HG03378 (cell line): ENCODE measurements around the gene SPA17.
A peak's percentile ranks its signal among the peaks of the same experiment; 100 is the strongest.

ENCODE experiments used
- ATAC-seq: cut with Tn5 transposase; IDR thresholded peaks from one replicate; pipeline ENCODE4 v1.9.1; 2021; ENCODE audit warnings: mild to moderate bottlenecking, moderate library complexity; ENCODE audit not compliant: unreplicated experiment

The SPA17 gene

DNA sequence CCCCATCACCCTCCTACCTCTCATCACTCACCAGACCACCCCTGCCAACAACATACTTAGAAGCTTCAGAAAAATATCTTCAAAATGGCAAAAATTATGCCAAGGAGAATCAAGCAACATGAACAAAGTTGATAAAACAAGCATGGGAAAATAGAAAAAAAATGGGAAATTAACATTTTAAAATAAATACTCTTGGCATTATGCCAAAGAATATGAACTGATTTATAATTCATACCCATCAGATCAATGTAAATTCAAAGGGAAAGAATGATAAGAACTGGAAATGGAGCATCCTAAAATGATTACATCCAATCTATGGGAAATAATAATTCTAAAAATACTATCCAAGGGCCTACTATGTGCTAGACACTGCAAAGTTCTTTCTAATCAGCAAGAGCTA is 12.2 kb upstream of the SPA17 start:
- ATAC-seq: no peak

DNA sequence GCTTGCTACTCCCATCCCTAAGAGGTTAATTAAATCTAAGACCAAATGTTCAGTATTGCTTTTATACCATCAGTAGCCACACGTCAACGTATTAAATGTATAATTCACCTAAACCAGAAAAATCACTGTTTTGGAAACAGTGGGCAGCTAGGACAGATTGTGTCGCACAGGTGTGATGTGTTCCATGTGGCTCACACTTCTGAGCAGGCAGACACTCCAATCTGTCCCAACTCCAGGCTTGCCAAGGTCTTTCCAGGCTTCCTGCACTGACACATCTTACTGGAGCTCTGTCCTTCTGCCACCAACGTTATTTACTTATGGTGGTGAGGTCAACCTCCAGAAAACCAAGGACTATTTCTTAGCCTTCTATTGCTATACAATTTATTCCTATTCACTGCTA is 11.6 kb upstream of the SPA17 start:
- ATAC-seq: no peak

DNA sequence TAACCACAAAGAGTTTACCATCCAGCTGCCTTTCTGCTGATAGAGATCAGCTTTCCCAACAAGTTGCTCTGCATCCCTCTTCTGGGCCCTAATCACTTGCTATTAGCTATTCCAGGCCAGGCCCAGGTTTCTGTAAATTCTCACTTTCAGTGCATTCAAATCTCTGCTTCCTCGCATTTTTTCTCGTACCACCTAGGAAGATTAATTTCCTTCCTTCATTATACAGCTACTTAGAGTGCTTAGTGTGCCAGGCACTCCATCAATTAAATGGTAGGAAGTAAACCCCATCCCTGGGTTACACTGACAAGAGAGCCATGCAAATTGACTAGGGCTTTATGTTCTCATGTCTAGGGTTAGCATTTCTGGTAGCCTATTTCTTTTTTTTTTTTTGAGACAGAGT is 9.8 kb upstream of the SPA17 start:
- ATAC-seq: no peak

DNA sequence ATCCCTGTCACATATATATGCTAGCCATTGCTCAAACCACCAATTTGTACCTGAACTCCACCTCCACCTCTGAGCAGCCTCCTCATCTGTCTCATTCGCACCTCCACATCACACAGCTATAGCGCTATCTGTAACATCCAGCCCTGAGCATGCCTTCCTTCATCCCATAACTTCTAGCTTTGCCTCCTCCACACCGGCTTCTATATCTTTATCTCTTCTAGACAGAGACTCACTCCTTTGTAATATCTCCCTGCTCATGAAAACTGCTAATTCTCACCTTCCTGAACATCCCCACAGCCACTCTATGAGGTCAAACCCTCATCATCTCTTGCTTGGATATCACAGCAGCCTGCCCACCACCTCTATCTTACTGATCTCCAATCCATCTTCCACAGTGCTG is 6.1 kb upstream of the SPA17 start:
- no peak for ATAC-seq

DNA sequence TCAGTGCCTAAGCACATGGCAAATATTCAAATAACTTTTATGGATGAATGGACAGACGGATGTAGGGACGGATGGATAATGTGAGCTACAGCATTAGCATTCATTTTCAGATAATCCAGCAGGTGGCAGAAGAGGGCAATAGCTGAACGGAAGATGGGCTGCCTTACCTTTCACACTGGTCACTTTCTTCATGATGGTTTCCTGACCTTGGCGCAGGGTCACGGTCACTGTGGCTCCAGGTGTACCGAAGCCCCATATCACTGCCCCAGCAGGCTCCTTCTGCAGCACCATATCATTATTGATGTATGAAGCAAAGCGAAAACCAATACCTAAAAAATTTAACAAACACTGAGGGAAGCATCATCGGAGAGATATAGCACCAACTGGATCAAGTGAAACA is 4.5 kb upstream of the SPA17 start:
- peak; percentile 41 for ATAC-seq

DNA sequence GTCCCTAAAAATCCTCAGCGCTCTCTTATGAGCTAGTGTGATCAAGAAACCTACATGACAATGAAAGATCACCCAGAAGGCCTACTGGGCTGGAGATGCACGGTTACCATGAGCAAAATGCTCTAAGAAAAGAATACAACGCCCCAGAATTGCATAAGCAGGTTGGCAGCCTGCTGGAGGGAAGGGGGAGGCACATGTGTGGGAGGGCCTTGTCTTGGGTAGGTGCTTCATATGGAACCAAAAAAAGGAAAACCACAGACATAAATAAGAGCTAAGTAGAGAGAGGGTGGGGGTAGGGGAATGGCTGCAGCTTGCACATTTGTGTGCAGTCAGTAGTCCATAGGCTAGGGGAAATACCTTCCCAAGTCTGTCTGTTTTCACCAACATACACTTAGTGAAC is 3.0 kb upstream of the SPA17 start:
- no peak for ATAC-seq

DNA sequence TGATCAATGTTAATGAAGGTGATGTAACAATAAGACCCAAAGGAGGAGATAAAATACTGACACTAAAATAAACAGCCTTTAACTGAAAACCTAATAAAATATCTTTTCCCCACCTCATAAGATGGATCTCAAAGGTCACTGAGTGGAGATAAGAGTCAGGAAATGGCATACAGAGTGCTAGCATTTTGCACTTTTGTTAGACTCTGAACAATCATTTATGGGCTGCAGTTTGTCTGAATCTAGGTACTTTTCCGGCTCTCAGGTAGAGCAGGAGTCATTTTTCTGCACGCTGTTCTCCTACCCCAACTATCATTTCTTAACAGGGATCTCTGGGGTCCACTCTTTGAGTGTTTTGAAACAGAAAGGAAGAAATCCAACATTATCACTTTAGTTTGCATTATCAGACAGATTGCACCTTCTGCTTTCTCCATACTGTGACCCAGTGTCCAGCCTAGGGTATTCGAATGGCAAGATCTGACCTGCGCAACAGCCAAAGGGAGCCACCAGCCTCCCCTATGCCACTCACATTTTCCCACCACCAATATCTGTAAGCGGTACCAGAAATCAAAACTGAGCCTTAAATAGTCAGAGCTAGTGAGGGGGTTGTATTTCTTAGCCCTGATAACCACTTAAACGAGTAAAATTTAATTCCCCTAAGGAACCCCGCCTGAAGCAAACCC is 1.0 kb upstream of the SPA17 start:
- ATAC-seq: no peak

DNA sequence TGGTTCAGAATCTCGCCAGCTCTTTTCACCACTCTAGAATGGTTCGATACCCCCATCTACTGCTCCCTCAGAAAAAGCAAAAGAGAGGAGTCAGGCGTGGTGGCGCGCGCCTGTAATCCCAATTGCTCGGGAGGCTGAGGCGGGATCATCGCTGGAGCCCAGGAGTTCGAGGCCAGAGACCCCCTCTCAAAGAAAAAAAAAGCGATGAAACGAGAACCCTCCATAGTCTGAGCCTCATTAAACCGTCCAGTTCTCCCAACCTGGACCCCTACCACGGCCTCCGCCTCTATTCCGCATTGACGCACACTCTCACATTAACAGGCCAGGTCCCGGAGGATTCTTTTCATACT is 439 bp downstream of the SPA17 start:
- ATAC-seq: no peak

DNA sequence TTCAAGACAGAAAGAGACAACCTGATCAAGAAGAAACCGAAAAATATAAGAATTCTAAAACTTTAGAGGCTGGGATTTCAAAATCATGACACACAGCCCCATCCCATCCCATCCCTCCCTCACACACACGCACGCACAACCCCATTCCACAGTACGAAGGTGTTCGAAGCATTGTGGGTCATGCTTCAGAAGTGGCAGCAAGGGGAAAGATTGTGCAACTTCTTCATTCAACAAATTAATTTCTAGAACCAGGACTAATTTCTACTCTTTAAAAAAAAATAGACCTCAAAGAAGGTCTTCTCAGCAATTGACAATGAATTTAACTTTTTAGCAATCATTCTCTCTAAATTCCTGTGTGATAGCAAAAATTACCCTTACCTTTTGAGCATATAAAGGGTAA is 867 bp downstream of the SPA17 start:
- no peak for ATAC-seq

DNA sequence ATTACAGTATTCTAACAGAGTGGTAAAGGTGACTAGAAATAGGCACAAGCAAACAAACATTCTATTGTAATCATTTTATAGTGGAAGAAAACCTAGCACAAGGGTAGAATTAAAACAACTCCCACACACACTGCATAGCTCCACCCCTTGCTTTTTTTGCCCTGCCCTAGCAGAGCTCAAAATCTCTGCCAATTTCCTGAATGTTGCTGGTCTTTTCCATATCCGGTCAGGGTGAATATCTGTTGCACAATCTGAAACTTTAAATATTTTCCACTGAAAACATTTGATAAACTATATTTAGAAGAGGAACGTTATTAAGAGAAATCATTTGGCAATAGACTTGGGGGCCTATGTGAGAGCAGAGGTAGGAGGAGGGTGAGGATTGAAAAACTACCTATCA is 2.7 kb downstream of the SPA17 start:
- no peak for ATAC-seq

DNA sequence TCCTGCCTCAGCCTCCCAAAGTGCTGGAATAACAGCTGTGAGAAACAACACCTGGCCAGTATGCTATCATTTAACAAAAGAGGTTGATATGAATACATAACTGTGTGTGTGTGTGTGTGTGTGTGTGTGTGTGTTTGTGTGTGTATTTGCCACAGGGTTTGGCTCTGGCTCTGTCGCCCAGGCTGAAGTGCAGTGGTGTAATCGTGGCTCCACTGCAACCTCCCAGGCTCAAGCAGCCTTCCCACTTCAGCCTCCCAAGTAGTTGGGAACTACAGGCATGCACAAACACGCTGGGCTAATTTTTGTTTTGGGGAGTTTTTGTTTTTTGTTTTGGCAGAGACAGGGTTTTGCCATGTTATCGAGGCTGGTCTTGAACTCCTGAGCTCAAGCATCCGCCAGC is 4.7 kb downstream of the SPA17 start:
- ATAC-seq: no peak

DNA sequence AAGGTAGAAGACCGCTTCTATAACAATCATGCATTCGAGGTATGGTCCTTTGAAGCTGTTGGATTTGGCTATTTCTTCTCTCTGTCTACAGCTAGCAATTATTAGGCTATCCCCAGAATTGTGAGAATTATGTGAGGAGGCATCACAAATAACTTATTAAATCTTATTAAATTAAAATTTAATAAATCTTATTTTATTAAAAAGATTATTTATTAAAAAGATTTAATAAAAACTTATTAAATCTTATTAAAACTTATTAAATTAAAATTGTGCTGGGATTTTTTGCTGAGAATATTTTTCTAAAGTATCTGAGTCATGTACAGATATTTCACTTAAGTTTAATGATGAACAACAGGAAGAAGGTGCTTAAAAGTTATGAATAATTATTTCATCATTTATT is 7.7 kb downstream of the SPA17 start:
- no peak for ATAC-seq

DNA sequence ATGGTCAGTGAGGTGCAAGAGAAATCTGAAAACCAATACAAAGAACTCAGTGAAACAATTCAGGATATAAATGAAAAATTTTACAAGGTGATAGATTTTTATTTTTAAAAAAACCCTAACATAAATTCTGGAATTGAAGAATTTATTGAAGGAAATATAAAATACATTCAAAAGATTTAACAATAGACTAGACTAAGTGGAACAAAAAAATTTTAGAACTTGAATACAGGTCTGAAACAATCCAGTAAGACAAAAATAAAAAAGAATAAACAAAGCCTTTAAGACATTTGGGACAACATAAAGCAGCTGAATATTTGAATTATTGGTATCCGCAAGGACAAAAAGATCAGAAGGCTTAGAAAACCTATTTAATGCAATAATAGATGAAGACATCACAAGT is 8.7 kb downstream of the SPA17 start:
- ATAC-seq: no peak

DNA sequence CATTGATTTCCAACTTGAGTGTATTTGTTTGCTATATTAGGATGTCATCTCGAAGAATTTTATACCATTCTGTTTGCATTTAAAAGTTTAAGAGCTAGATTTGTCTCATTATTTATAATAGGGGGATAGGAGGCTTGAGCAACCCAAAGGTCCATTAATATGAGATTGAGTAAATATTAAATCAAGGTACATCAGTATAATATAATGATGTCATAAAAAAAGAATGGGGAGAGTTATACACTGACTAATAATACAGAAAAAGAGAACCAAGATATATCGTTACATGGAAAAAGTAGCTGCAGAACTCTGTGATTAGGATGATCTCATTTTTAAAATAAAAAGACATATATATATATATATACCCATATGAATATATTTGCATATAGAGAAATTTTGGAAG is 19.4 kb downstream of the SPA17 start:
- ATAC-seq: no peak

DNA sequence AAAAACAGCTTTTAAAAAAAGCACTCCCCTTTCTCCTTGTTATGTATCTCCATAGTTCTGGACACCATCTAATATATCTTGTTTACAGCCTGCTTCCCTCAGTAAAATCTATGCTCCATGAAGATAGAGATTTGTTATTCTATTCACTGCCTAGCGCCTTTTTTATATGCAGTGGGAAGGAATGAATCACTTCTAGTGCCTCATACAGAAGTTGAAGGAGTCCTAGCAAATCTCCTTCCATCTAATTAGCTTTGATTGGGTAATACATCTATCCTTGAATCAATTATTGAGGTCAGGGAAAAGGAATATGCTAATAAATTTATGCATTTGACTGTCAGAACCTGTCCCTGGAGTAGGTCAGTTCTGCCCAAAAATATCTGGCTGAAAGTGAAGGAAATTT is 25.8 kb downstream of the SPA17 start:
- ATAC-seq: no peak

DNA sequence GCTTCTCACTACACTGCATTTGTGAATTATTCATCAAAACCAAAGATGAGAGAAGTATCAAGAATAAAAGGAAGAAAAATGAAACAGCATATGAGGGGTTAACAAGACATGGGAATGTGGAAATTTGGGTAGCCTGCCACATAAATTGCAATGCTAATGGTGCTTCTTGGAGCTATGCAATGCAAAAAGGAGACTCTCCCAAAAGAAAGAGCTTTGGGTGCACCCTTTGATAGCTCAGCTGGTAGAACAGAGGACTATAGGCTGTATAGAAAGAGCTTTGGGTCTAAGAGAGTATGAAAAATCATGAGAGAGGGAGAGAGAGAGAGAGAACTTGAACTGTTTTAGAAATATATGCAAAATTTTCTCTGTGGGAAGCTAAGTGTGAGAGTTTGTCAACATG is 26.3 kb downstream of the SPA17 start:
- ATAC-seq: no peak

DNA sequence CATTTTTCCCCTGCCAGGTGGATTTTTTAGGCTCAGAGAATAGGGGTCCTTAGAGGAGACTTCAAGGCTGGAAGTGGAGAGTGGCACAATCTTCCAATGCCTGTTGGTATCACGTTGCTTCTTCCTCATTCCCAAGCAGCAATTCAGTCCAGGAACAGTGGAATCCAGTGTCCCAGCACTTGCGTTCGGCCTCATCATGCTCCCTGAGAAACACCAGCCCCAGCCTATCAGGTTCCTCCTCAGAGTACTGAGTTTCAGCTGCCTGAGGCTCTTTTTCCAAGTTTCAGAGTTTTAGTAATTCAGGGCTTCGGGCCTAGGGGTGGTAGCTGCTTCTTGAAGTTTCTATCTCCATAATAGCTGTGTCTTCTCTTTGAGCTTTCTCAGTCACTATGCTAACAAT is 34.1 kb downstream of the SPA17 start:
- no peak for ATAC-seq

DNA sequence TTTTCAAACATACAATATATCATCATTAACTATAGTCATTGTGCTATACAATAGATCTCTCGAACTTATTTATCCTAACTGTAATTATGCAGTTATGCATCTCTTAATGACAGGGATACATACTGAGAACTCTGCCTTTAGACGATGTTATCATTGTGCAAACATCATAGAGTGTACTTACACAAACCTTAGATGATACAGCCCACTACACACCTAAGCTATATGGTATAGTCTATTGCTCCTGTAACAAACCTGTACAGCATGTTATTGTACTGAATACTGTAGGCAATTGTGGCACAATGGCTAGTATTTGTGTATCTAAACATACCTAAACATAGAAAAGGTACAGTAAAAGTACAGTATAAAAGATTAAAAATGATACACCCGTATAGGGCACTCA is 38.7 kb downstream of the SPA17 start:
- ATAC-seq: no peak

DNA sequence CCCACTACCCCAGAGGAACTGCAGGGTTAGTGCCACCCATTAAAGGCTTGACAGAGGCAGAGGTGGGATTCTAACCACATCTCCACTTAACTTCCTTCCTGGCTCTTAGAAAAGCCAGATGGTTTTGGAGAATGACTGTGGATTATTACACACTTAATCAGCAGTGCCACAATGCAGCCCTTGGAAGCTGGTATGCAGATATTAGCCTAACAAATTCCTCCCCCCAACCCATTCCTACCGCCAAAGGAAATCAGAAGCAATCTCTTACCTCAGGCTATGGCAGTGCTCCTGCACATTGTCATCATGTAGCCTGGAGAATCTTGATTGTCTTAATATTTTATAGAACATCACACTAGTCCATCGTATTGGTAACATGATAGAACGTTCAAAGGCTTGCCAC is 42.9 kb downstream of the SPA17 start:
- no peak for ATAC-seq

DNA sequence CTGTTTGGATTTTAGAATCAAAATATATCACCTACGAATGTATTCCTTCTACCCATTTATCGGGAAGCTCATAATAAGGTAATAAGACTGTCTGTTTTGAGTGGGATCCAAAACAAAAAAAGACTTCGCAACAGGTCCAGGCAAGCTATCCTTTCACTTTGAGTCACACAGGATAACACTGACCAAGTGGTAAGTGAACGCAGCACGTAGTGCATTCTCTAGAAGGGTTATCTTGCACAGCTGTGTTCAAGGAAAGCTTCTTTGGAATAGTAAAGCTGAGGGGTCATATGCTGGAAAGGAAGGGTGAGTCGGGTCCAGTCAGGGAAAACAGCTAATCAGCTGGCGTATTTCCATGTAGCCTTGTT is 43.7 kb downstream of the SPA17 start:
- peak; percentile 53 for ATAC-seq

DNA sequence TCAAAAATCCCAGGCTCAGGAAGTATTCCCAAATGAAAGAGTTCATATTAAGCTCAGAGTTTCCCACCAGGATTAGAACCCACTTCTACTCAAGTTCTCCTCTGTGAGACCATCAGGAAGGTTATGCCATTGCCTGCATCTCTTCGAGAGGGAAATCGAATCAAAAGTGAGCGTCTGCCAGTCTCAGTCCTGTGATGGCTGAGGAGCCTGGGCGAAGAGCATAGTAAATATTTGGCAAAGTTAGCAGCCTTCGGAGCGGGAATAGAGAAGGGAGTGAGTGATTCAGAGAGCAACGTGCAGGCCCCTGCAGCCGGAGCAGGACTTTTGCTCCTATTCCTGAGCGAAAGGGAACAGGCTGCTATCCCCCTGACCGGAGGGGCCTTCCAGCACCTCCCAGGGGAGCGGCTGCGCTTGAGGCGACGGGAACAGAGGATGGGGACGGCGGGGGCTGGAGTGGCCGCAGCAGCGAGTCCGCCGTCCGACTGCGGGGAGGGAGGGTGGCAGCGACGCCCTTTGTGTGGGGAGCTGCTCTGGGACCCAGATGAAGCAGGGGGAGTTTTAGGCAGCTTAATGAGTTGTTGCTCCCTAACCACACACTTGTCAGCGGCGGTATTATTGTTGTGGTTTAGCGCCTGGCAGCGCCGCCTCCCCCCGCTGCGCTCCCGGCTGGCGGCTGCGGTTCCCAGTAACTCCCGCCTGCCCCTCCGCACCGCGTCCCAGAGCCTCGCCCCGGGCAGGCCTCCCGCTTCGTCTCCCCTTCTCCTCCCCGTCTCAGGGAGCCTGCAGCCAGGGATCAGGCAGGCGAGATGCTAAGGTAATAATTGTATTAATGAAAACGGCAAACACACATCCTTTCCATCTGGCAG is 44.3 kb downstream of the SPA17 start:
- ATAC-seq: no peak

DNA sequence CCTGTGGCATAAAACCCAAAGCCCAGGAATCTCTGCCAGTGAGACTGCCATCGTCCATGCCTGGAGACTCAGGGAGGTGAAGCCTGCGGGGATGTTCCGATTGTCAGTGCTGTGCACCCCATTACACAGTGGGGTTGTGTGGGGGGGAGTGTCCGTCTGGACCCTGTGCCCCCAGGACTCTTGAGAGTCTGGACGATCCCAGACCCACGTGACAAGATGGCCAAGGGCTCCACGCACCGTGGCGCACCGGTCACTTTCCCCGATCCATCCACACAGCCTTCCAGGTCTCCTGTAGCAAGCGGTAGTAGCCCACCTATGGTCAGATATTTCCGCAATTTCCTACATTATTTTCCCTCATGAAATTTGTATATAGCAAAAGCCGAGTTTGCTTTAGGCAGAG is 45.1 kb downstream of the SPA17 start:
- no peak for ATAC-seq

DNA sequence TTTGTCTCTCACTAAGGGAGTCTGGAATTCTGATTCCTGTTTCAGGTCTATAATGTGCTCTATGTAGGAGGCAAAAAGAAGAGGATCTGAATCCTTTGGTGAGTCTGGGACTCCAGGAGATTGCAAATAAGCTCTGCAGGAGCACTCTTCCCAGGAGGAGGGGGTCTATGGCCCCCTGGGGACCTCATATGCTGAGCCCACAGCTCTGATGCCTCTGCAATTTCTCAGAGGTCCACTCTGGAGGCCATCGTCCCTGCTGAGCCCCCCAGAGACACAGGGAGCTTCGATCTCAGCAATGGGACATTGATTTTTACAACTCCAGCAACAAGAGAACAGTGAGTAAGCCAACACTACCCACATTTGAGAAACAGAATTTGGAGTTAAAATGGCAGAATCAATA is 45.8 kb downstream of the SPA17 start:
- no peak for ATAC-seq
